Colonic mucosa (tissue), 4 donors: Measurements from ENCODE around the gene SULT4A1. TPM values are rescaled to one million over a fixed set of nuclear protein-coding genes. Genes with fewer than 3 reads are reported as not detected.

Experiments used
- DNase-seq: peaks from one replicate; pipeline ENCODE4 v3.0.0-alpha.2; 2020
- H3K27ac ChIP-seq: fragments of 200-600 bp; one replicate; pipeline ENCODE4 v1.8.0; 2021
- H3K27me3 ChIP-seq: fragments of 200-600 bp; one replicate; pipeline ENCODE4 v1.8.0; 2021
- H3K36me3 ChIP-seq: fragments of 200-600 bp; one replicate; pipeline ENCODE4 v1.8.0; 2021
- H3K4me1 ChIP-seq: fragments of 200-600 bp; one replicate; pipeline ENCODE4 v1.8.0; 2021; ENCODE audit warnings: mild to moderate bottlenecking
- H3K4me3 ChIP-seq: fragments of 200-600 bp; one replicate; pipeline ENCODE4 v1.8.0; 2021
- H3K9ac ChIP-seq, 2 donors: one replicate each; pipeline ENCODE4 v1.7.0; 2013; ENCODE audit warnings: control low read depth in 2 of 2, low read depth in 2 of 2, low read length in 2 of 2
- H3K9me3 ChIP-seq: fragments of 200-600 bp; one replicate; pipeline ENCODE4 v1.8.0; 2021
- CTCF ChIP-seq: fragments of 200-600 bp; IDR thresholded peaks from one replicate; pipeline ENCODE4 v1.8.0; 2022; ENCODE audit warnings: antibody characterized with exemption, mild to moderate bottlenecking
- intact Hi-C: fragments of 100-400 bp; cut with DNase I; formaldehyde crosslinking; loops from one replicate; pipeline ENCODE4 v1.14.1; 2022
- total RNA-seq, 2 donors: library from RNA; stranded (reverse); fragmentation: NEBNext Ultra II Directional in 1 of 2; extraction: Animal tissue kit (Norgen Biotek cat#: 25700) in 1 of 2; gene quantifications; one replicate each; pipeline ENCODE4 v1.2.1, GENCODE V29; 2021
- donor health status: healthy.
- donor health status: DM: no; HTN: no; CAD: no.
- donor health status: DM: no; HTN: no; CAD: no.

SULT4A1 gene
- total RNA-seq, 2 donors from 2014 or later = 0.10 to 0.82 TPM

GRCh38 chr22:43889201-43889859 lies 27.0 kb upstream of the SULT4A1 start:
- no peak overlapping the region for H3K27ac ChIP-seq
- H3K9ac ChIP-seq = no peak overlapping the region
- H3K4me1 ChIP-seq = no peaks in the 10 kb centered on the region
- no peak for DNase-seq
- no peak for TF ChIP-seq CTCF
- intact Hi-C loops = no loop called here
- no peaks in the 10 kb centered on the region for H3K36me3 ChIP-seq
- H3K9me3 ChIP-seq = no peaks in the 10 kb centered on the region
- H3K27me3 ChIP-seq = peaks cover 16% of the 10 kb centered on the region
- H3K4me3 ChIP-seq = no peak overlapping the region

- no peaks in the 10 kb centered on the region for H3K36me3 ChIP-seq
- intact Hi-C loops = no loop called here
- no peak overlapping the region for H3K9ac ChIP-seq
- H3K4me3 ChIP-seq = no peak overlapping the region
- H3K9me3 ChIP-seq = no peaks in the 10 kb centered on the region
- no peak overlapping the region for H3K27ac ChIP-seq
- no peaks in the 10 kb centered on the region for H3K4me1 ChIP-seq
- TF ChIP-seq CTCF = no peak
- H3K27me3 ChIP-seq = peaks cover 16% of the 10 kb centered on the region
- no peak for DNase-seq
Measured at GRCh38 chr22:43888740-43889139, 26.4 kb upstream of the SULT4A1 start.

GRCh38 chr22:43887391-43887790 lies 25.1 kb upstream of the SULT4A1 start:
- intact Hi-C loops = no loop called here
- Histone ChIP-seq H3K9me3 (no peaks in the 10 kb centered on the region), H3K4me1 (no peaks in the 10 kb centered on the region), H3K27ac (no peak overlapping the region), H3K9ac (no peak overlapping the region), H3K27me3 (peaks cover 16% of the 10 kb centered on the region), H3K4me3 (no peak overlapping the region), H3K36me3 (no peaks in the 10 kb centered on the region)
- DNase-seq = no peak
- TF ChIP-seq CTCF = no peak

- no peaks in the 10 kb centered on the region for H3K36me3 ChIP-seq
- TF ChIP-seq CTCF = no peak
- H3K27me3 ChIP-seq = peaks cover 7% of the 10 kb centered on the region
- no peak overlapping the region for H3K27ac ChIP-seq
- no peaks in the 10 kb centered on the region for H3K4me1 ChIP-seq
- no peaks in the 10 kb centered on the region for H3K9me3 ChIP-seq
- no peak overlapping the region for H3K4me3 ChIP-seq
- intact Hi-C loops = no loop called here
- H3K9ac ChIP-seq = no peak overlapping the region
- no peak for DNase-seq
Measured at GRCh38 chr22:43886231-43886630, 23.9 kb upstream of the SULT4A1 start.

GRCh38 chr22:43885786-43886185 lies 23.5 kb upstream of the SULT4A1 start:
- peaks cover 2% of the 10 kb centered on the region for H3K27me3 ChIP-seq
- no peak for DNase-seq
- no peaks in the 10 kb centered on the region for H3K9me3 ChIP-seq
- no peak overlapping the region for H3K4me3 ChIP-seq
- no peaks in the 10 kb centered on the region for H3K36me3 ChIP-seq
- no peak overlapping the region for H3K9ac ChIP-seq
- intact Hi-C loops = no loop called here
- no peak for TF ChIP-seq CTCF
- H3K4me1 ChIP-seq = no peaks in the 10 kb centered on the region
- H3K27ac ChIP-seq = no peak overlapping the region
